K562 (cell line): ENCODE measurements around the gene RYR3. TPM values are rescaled to one million over a fixed set of nuclear protein-coding genes. Genes with fewer than 3 reads are reported as not detected.

Experiments used
- ATAC-seq: fragments of 200-7000 bp; cut with Tn5 transposase; 3 replicates; pipeline ENCODE4 v1.9.1; 2020; ENCODE audit warnings: moderate library complexity
- BruUV-seq: library from RNA; stranded (reverse); fragments of 400-500 nt; replicated peaks from 2 replicates; lab custom pipeline; 2021; lab: Mats Ljungman, UMichigan
- CTCF ChIA-PET: fragments of 300-600 bp; formaldehyde crosslinking; extraction: SDS; loops from one replicate; lab custom pipeline; 2021; ENCODE audit warnings: low intra/inter-chr PET ratio; lab: Yijun Ruan, JAX
- POLR2A ChIA-PET: fragments of 300-600, 350-650 bp; sonication (Branson Sonifier 250); formaldehyde crosslinking; extraction: SDS; loops from one replicate; lab custom pipeline; 2021; ENCODE audit warnings: antibody characterized with exemption, inconsistent platforms; lab: Yijun Ruan, JAX
- DNase-seq, 4 experiments: peaks; one replicate each; pipeline versions ENCODE4 v3.0.0 to v3.0.0-alpha.2; 2011 to 2018; ENCODE audit warnings: low spot score in 3 of 4, mixed read lengths in 3 of 4; ENCODE audit errors: extremely low read depth in 1 of 4
- FAIRE-seq: peaks from 2 replicates; lab custom pipeline; 2011; peaks lifted over from hg19 to GRCh38; lab: Jason Lieb, UNC
- H2AFZ ChIP-seq: 2 replicates; pipeline ENCODE4 v1.6.0; 2011; ENCODE audit warnings: low read depth, low read length, control low read depth, inconsistent platforms
- H3K27ac ChIP-seq: fragments of 200-600 bp; 3 replicates; pipeline ENCODE4 v1.8.0; 2011; ENCODE audit warnings: low read depth, mild to moderate bottlenecking, control low read depth, inconsistent platforms, low read length, moderate library complexity, mixed read lengths; ENCODE audit errors: extremely low read depth
- H3K27me3 ChIP-seq, 2 experiments: fragments of 300-600 bp in 1 of 2; 2 replicates in 1 of 2; 3 replicates in 1 of 2; pipeline versions ENCODE4 v1.6.0 to v1.8.0; 2011; ENCODE audit warnings: inconsistent platforms in 2 of 2, low read length in 2 of 2, mild to moderate bottlenecking in 1 of 2, mixed read lengths in 1 of 2, moderate library complexity in 1 of 2; ENCODE audit not compliant: control insufficient read depth in 2 of 2, insufficient read depth in 2 of 2
- H3K36me3 ChIP-seq: fragments of 300-600 bp; 3 replicates; pipeline ENCODE4 v1.8.0; 2011; ENCODE audit warnings: mild to moderate bottlenecking, low read length, inconsistent platforms; ENCODE audit not compliant: control insufficient read depth, insufficient read depth
- H3K4me1 ChIP-seq, 2 experiments: fragments of 200-600 bp in 1 of 2; replicated peaks in 1 of 2; 2 replicates in 1 of 2; 3 replicates in 1 of 2; pipeline versions ENCODE4 v1.5.1 to v1.8.0; 2011; ENCODE audit warnings: inconsistent platforms in 2 of 2, low read length in 2 of 2, mild to moderate bottlenecking in 1 of 2, mixed read lengths in 1 of 2, moderate library complexity in 1 of 2; ENCODE audit not compliant: control insufficient read depth in 2 of 2, insufficient read depth in 2 of 2
- H3K4me2 ChIP-seq: 2 replicates; pipeline ENCODE4 v1.6.1; 2011; ENCODE audit warnings: low read length, control low read depth, inconsistent platforms, mixed read lengths; ENCODE audit not compliant: insufficient read depth
- H3K4me3 ChIP-seq: fragments of 200-600 bp; sonication (generic), shearing (Covaris generic); 2 replicates; pipeline ENCODE4 v1.5.1; 2016; ENCODE audit warnings: control low read depth, inconsistent platforms
- H3K79me2 ChIP-seq: fragments of 200-600 bp; 3 replicates; pipeline ENCODE4 v1.8.0; 2011; ENCODE audit warnings: low read length, inconsistent platforms; ENCODE audit not compliant: control insufficient read depth, insufficient read depth
- H3K9ac ChIP-seq, 2 experiments: 2 replicates each; pipeline versions ENCODE4 v1.6.0 to v1.6.1; 2011; ENCODE audit warnings: low read depth in 2 of 2, low read length in 2 of 2, control low read depth in 1 of 2, inconsistent platforms in 1 of 2, mild to moderate bottlenecking in 1 of 2, mixed read lengths in 1 of 2; ENCODE audit not compliant: insufficient read depth in 1 of 2
- H3K9me1 ChIP-seq: one replicate; pipeline ENCODE4 v1.6.0; 2011; ENCODE audit warnings: inconsistent platforms, mild to moderate bottlenecking, low read length, moderate library complexity; ENCODE audit not compliant: control insufficient read depth, insufficient read depth
- H3K9me3 ChIP-seq: replicated peaks from 2 replicates; pipeline ENCODE4 v1.5.1; 2011; ENCODE audit warnings: low read depth, low read length, inconsistent platforms; ENCODE audit not compliant: control insufficient read depth, insufficient read depth
- H4K20me1 ChIP-seq: replicated peaks from 2 replicates; pipeline ENCODE4 v1.6.1; 2011; ENCODE audit warnings: low read length, inconsistent platforms, mixed read lengths; ENCODE audit not compliant: control insufficient read depth, insufficient read depth
- CBX1 ChIP-seq: sonication (generic); IDR thresholded peaks from 2 replicates; pipeline ENCODE4 v1.6.1; 2016; ENCODE audit warnings: antibody characterized with exemption, low read depth, mild to moderate bottlenecking
- E2F5 ChIP-seq: sonication (generic); formaldehyde crosslinking; IDR thresholded peaks from 2 replicates; pipeline ENCODE4 v1.8.0; 2022; ENCODE audit warnings: mild to moderate bottlenecking, missing genetic modification reagents
- ETV6 ChIP-seq, 3 experiments: fragments of 150-350 bp in 1 of 3; sonication (generic) in 1 of 3; formaldehyde crosslinking in 1 of 3; IDR thresholded peaks; 2 replicates each; pipeline versions ENCODE4 v1.6.1 to v1.8.0; 2014 to 2022; ENCODE audit warnings: borderline replicate concordance in 2 of 3, low read depth in 2 of 3, antibody characterized with exemption in 1 of 3, low read length in 1 of 3, mild to moderate bottlenecking in 1 of 3, missing genetic modification reagents in 1 of 3
- HMG20A ChIP-seq: fragments of 450-650 bp; formaldehyde crosslinking; conservative IDR thresholded peaks from 2 replicates; pipeline ENCODE4 v1.4.0; 2020; ENCODE audit warnings: mild to moderate bottlenecking, mixed read lengths
- NFRKB ChIP-seq: fragments of 450-650 bp; IDR thresholded peaks from 2 replicates; pipeline ENCODE4 v1.6.1; 2016; ENCODE audit warnings: low read depth
- NR3C1 ChIP-seq: sonication (generic); formaldehyde crosslinking; IDR thresholded peaks from 2 replicates; pipeline ENCODE4 v1.8.1; 2022; ENCODE audit warnings: missing genetic modification reagents
- PHF8 ChIP-seq: fragments of 200-600 bp; sonication (generic); IDR thresholded peaks from 2 replicates; pipeline ENCODE4 v1.6.1; 2012; ENCODE audit warnings: mixed run types, mild to moderate bottlenecking, inconsistent platforms, low read length, moderate library complexity, borderline replicate concordance
- RB1 ChIP-seq: fragments of 450-650 bp; IDR thresholded peaks from 2 replicates; pipeline ENCODE4 v1.6.1; 2017; ENCODE audit warnings: low read depth, mild to moderate bottlenecking
- TAF1 ChIP-seq: IDR thresholded peaks from 2 replicates; pipeline ENCODE4 v1.6.1; 2011; ENCODE audit warnings: mild to moderate bottlenecking, low read length, moderate library complexity; ENCODE audit not compliant: insufficient read depth, control insufficient read depth, severe bottlenecking; ENCODE audit errors: extremely low read depth
- TAF15 ChIP-seq: fragments of 200-400 bp; formaldehyde crosslinking; IDR thresholded peaks from 2 replicates; pipeline ENCODE4 v1.6.1; 2017; ENCODE audit warnings: mild to moderate bottlenecking, low read depth, low read length, moderate library complexity
- ZBTB17 ChIP-seq: fragments of 450-650 bp; formaldehyde crosslinking; IDR thresholded peaks from 2 replicates; pipeline ENCODE4 v1.4.0; 2020; ENCODE audit warnings: mild to moderate bottlenecking
- ZC3H4 ChIP-seq: sonication (generic); formaldehyde crosslinking; IDR thresholded peaks from 2 replicates; pipeline ENCODE4 v1.9.0; 2021; ENCODE audit warnings: missing genetic modification reagents, borderline replicate concordance
- ZC3H8 ChIP-seq: fragments of 450-650 bp; IDR thresholded peaks from 2 replicates; pipeline ENCODE4 v1.6.1; 2017
- ZNF224 ChIP-seq: sonication (generic); formaldehyde crosslinking; IDR thresholded peaks from 2 replicates; pipeline ENCODE4 v1.8.0; 2022; ENCODE audit warnings: mild to moderate bottlenecking, missing genetic modification reagents
- ZNF316 ChIP-seq: fragments of 450-650 bp; IDR thresholded peaks from 2 replicates; pipeline ENCODE4 v1.6.1; 2016
- ZNF398 ChIP-seq: fragments of 250-450 bp; sonication (Bioruptor Pico); IDR thresholded peaks from 2 replicates; pipeline ENCODE4 v1.8.0; 2021; ENCODE audit warnings: moderate library complexity, mild to moderate bottlenecking, inconsistent platforms
- WGBS: fragments of 100-300 bp; shearing (Covaris generic); methylation state at CpG from one replicate; pipeline ENCODE4 v1.1.6; 2016; ENCODE audit warnings: low coverage, mixed read lengths; ENCODE audit not compliant: insufficient coverage; ENCODE audit errors: missing lambda C conversion rate; 5-methylcytosine and 5-hydroxymethylcytosine counted together
- in situ Hi-C: fragments of 300-500 bp; cut with MboI; formaldehyde crosslinking; loops from 4 replicates; pipeline ENCODE4 v1.15.0; 2018; ENCODE audit warnings: inconsistent platforms, mixed read lengths
- intact Hi-C: fragments of 100-400 bp; cut with micrococcal nuclease; formaldehyde crosslinking; loops from 2 replicates; pipeline ENCODE4 v1.14.2; 2022
- polyA plus RNA-seq, 8 experiments: library from polyadenylated mRNA; depleted of rRNA in 4 of 8; stranded (reverse) in 5 of 8; unstranded in 3 of 8; fragments of >200 nt; fragmentation: Nextera tagmentation in 2 of 8; fragmentation: Illumina TruSeq in 1 of 8; extraction: Ambion mirVana in 2 of 8; extraction: Trizol in 1 of 8; gene quantifications; 2 replicates each; pipeline versions ENCODE4 v1.2.1 to v1.2.3, GENCODE V29; 2011 to 2014; ENCODE audit warnings: inconsistent platforms in 1 of 8, missing spikeins in 1 of 8
- total RNA-seq, 7 experiments: library from RNA; depleted of rRNA in 6 of 7; stranded (reverse); fragments of >200 nt in 6 of 7; fragmentation: Illumina TruSeq in 2 of 7; extraction: Trizol in 2 of 7; gene quantifications; 2 replicates each; pipeline versions ENCODE4 v1.2.1 to v1.2.3, GENCODE V29; 2011 to 2021; ENCODE audit warnings: low replicate concordance in 1 of 7
- TF ChIP-seq, protein P1 (sequence below): fragments of 250-450 bp; sonication (Bioruptor Pico); IDR thresholded peaks from 2 replicates; pipeline ENCODE4 v1.4.0; 2020

Gene RYR3
- total and polyA plus RNA-seq, 9 of the 15 experiments (the other 6 are each of a cell fraction or from before 2014, with no cell fraction given): 0.04 TPM; not detected in 8

DNA sequence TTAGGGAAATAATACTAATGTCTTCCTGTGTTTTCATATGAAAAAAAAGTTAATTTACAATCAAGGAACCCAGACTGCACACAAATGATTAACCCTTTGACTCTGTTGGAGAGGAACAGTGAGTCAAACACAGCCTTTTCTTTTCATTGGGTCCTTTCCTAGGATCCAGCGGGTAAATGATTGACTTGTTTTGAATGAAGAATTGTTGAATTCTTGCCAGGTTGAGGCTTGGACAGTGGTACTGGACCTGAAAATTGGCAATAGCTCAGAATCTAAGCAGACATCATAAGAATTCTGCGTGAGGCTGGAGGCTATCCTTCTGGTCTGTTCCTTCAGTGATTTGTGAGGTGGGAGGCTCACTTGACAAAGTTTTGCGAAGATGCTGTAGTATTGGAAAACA lies 143.0 kb downstream of the RYR3 start (continued):
- TF ChIP-seq ZNF398 (CRISPR knock-in tag) (no peak), E2F5 (CRISPR knock-in tag) (no peak), RB1 (no peak), ZC3H8 (no peak), NFRKB (no peak), CBX1 (no peak), TAF15 (no peak)

- no TSS peak for BruUV-seq
- FAIRE-seq: no peak
- in situ Hi-C loops: no loop called here
Measured at GRCh38 chr15:33454346-33454745, 143.6 kb downstream of the RYR3 start.

More at GRCh38 chr15:33454346-33454745, 143.6 kb downstream of the RYR3 start:
- Histone ChIP-seq H3K4me1 (no peaks in the 10 kb centered on the region), H3K79me2 (no peaks in the 10 kb centered on the region), H3K9me1 (no peaks in the 10 kb centered on the region), H4K20me1 (no peaks in the 10 kb centered on the region), H3K9me3 (no peaks in the 10 kb centered on the region), H3K36me3 (no peaks in the 10 kb centered on the region), H2AFZ (no peak overlapping the region), H3K4me3 (no peak overlapping the region), H3K9ac (no peak overlapping the region), H3K4me2 (no peak overlapping the region), H3K27ac (no peak overlapping the region), H3K27me3 (no peaks in the 10 kb centered on the region)
- ATAC-seq (no peak), DNase-seq (no peak)
- no peak for TF ChIP-seq PHF8
- TF ChIP-seq ETV6 (IDR thresholded peaks at IDR 0.05; ENCODE audit: borderline replicate concordance in 1 of 2, low read depth in 2 of 2, low read length in 1 of 2): no peak
- TF ChIP-seq ETV6 (CRISPR knock-in tag; IDR thresholded peaks at IDR 0.05; ENCODE audit: borderline replicate concordance): no peak
- no peak for TF ChIP-seq ZBTB17 (CRISPR knock-in tag)
- no peak for TF ChIP-seq ZNF224 (CRISPR knock-in tag)
- no peak for TF ChIP-seq ZC3H4 (CRISPR knock-in tag)
- no peak for TF ChIP-seq ZNF316
- no peak for TF ChIP-seq NR3C1 (CRISPR knock-in tag)
- no peak for TF ChIP-seq HMG20A (CRISPR knock-in tag)
- TF ChIP-seq, protein P1, sequence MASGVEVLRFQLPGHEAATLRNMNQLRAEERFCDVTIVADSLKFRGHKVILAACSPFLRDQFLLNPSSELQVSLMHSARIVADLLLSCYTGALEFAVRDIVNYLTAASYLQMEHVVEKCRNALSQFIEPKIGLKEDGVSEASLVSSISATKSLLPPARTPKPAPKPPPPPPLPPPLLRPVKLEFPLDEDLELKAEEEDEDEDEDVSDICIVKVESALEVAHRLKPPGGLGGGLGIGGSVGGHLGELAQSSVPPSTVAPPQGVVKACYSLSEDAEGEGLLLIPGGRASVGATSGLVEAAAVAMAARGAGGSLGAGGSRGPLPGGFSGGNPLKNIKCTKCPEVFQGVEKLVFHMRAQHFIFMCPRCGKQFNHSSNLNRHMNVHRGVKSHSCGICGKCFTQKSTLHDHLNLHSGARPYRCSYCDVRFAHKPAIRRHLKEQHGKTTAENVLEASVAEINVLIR (CRISPR knock-in tag): no peak
- TF ChIP-seq TAF1: no peak
- 0% methylated on average over 7 of the region's 7 CpGs for WGBS
- intact Hi-C loops: no loop called here
- ChIA-PET CTCF (no interaction called here), POLR2A (no interaction called here)
